Measurements from ENCODE around the gene NME7.
"Not testable (repeated sequence)": the region's sequence is repeated elsewhere in the genome, so short reads cannot be mapped to it uniquely, and the experiment has no call there.

Gene NME7

GRCh38 chr1:169305356-169305755 is 62.2 kb downstream of the NME7 start:
- no peak for DNase-seq (ENCODE audit: low read depth)

- no peak for DNase-seq (ENCODE audit: low read depth)
Measured at GRCh38 chr1:169300854-169301253, 66.7 kb downstream of the NME7 start.

GRCh38 chr1:169298441-169298840 is 69.2 kb downstream of the NME7 start:
- no peak for DNase-seq (ENCODE audit: low read depth)

GRCh38 chr1:169295846-169296245 is 71.8 kb downstream of the NME7 start:
- DNase-seq (ENCODE audit: low read depth), result no peak

- DNase-seq (ENCODE audit: low read depth), result no peak
Measured at GRCh38 chr1:169295425-169295824, 72.2 kb downstream of the NME7 start.

- no peak for DNase-seq (ENCODE audit: low read depth)
Measured at GRCh38 chr1:169289016-169289415, 78.6 kb downstream of the NME7 start.

- no peak for DNase-seq (ENCODE audit: low read depth)
Measured at GRCh38 chr1:169288011-169288414, 79.6 kb downstream of the NME7 start.

GRCh38 chr1:169287280-169287679 is 80.3 kb downstream of the NME7 start:
- DNase-seq (ENCODE audit: low read depth), result no peak

- DNase-seq (ENCODE audit: low read depth), result not testable (repeated sequence)
Measured at GRCh38 chr1:169281562-169281961, 86.0 kb downstream of the NME7 start.

GRCh38 chr1:169271098-169271497 is 96.5 kb downstream of the NME7 start:
- no peak for DNase-seq (ENCODE audit: low read depth)

GRCh38 chr1:169266133-169266532 is 101.5 kb downstream of the NME7 start:
- DNase-seq (ENCODE audit: low read depth), result no peak

GRCh38 chr1:169263059-169263458 is 104.5 kb downstream of the NME7 start:
- no peak for DNase-seq (ENCODE audit: low read depth)

GRCh38 chr1:169261884-169262283 is 105.7 kb downstream of the NME7 start:
- no peak for DNase-seq (ENCODE audit: low read depth)

- no peak for DNase-seq (ENCODE audit: low read depth)
Measured at GRCh38 chr1:169260478-169261151, 107.0 kb downstream of the NME7 start.

GRCh38 chr1:169259816-169260215 is 107.8 kb downstream of the NME7 start:
- DNase-seq (ENCODE audit: low read depth), result no peak

- DNase-seq (ENCODE audit: low read depth), result no peak
Measured at GRCh38 chr1:169250795-169251194, 116.8 kb downstream of the NME7 start.

- DNase-seq (ENCODE audit: low read depth), result no peak
Measured at GRCh38 chr1:169250022-169250421, 117.6 kb downstream of the NME7 start.

GRCh38 chr1:169249611-169250010 is 118.0 kb downstream of the NME7 start:
- no peak for DNase-seq (ENCODE audit: low read depth)

GRCh38 chr1:169245706-169246105 is 121.9 kb downstream of the NME7 start:
- DNase-seq (ENCODE audit: low read depth), result no peak

- DNase-seq (ENCODE audit: low read depth), result no peak
Measured at GRCh38 chr1:169240449-169241232, 127.0 kb downstream of the NME7 start.

- no peak for DNase-seq (ENCODE audit: low read depth)
Measured at GRCh38 chr1:169236880-169237279, 130.7 kb downstream of the NME7 start.

- no peak for DNase-seq (ENCODE audit: low read depth)
Measured at GRCh38 chr1:169236143-169236542, 131.5 kb downstream of the NME7 start.

GRCh38 chr1:169235568-169235967 is 132.0 kb downstream of the NME7 start:
- DNase-seq (ENCODE audit: low read depth), result no peak

- DNase-seq (ENCODE audit: low read depth), result no peak
Measured at GRCh38 chr1:169234780-169235179, 132.8 kb downstream of the NME7 start.

All from activated T-helper 1 cell treated with Interleukin-2 at 50 U/mL for 16 hours (primary cell).